ENCODE results near the gene SLC31A1.

SLC31A1 gene

DNA sequence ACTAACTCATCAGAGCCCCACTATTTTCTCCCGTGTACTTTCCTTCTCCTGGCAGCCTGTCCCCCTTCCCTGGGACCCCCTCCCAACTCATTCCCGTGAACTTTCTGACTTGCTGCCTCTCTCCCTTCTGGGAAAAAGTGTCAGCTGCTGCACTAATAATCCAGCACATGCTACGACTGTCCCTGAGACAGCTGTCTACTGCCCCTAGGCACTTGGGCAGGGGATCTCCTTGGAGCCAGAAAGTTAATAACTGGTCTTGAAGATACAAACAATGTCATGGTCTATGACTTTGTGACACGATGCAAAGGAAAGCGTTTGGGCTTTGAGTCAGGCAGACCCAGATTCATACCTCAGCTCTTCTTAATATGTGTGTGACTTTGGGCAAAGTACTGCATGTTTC is 91.9 kb downstream of the SLC31A1 start:
- no peaks in the 10 kb centered on the region for H3K9me2 ChIP-seq (replicated peaks; ENCODE audit: control insufficient read depth, low read length)
- H3K36me3 ChIP-seq (ENCODE audit: control insufficient read depth, low read length), result no peaks in the 10 kb centered on the region
- no peaks in the 10 kb centered on the region for H3F3A ChIP-seq (ENCODE audit: control insufficient read depth, insufficient read depth)
- no peak for TF ChIP-seq EZH2phosphoT487 (IDR thresholded peaks at IDR 0.05; ENCODE audit: borderline replicate concordance, low read length)
- TF ChIP-seq, protein P1, sequence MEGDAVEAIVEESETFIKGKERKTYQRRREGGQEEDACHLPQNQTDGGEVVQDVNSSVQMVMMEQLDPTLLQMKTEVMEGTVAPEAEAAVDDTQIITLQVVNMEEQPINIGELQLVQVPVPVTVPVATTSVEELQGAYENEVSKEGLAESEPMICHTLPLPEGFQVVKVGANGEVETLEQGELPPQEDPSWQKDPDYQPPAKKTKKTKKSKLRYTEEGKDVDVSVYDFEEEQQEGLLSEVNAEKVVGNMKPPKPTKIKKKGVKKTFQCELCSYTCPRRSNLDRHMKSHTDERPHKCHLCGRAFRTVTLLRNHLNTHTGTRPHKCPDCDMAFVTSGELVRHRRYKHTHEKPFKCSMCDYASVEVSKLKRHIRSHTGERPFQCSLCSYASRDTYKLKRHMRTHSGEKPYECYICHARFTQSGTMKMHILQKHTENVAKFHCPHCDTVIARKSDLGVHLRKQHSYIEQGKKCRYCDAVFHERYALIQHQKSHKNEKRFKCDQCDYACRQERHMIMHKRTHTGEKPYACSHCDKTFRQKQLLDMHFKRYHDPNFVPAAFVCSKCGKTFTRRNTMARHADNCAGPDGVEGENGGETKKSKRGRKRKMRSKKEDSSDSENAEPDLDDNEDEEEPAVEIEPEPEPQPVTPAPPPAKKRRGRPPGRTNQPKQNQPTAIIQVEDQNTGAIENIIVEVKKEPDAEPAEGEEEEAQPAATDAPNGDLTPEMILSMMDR (IDR thresholded peaks at IDR 0.05; ENCODE audit: low read depth, low read length, poor library complexity, severe bottlenecking), result no peak
- H3K27me3 ChIP-seq (ENCODE audit: control insufficient read depth, low read length), result peaks cover 10% of the 10 kb centered on the region; the same call in 1 of the 2 replicates
- H4K20me1 ChIP-seq (ENCODE audit: control insufficient read depth, insufficient read depth, low read depth, low read length), result no peaks in the 10 kb centered on the region
- H3K4me1 ChIP-seq (ENCODE audit: control insufficient read depth, low read length), result no peaks in the 10 kb centered on the region
- no peaks in the 10 kb centered on the region for H3K9me3 ChIP-seq (ENCODE audit: control insufficient read depth, insufficient read depth, low read length)
- H3K4me3 ChIP-seq (ENCODE audit: low read length), result no peak overlapping the region
- no peaks in the 10 kb centered on the region for H3K79me2 ChIP-seq (ENCODE audit: control insufficient read depth, low read length)
- H3K4me2 ChIP-seq (ENCODE audit: low read length), result no peak overlapping the region
- H3K27ac ChIP-seq (ENCODE audit: low read depth, low read length), result no peak overlapping the region

Measured in DOHH2 (cell line).